Endothelial cell of umbilical vein (primary cell): ENCODE data around the gene SYNM. TPM values are rescaled to one million over a fixed set of nuclear protein-coding genes. Genes with fewer than 3 reads are reported as not detected.
A peak's percentile ranks its signal among the peaks of the same experiment; 100 is the strongest.

Experiments
- BruUV-seq: library from RNA; stranded (reverse); fragments of 400-500 nt; replicated peaks from 2 replicates; lab custom pipeline; 2021; lab: Mats Ljungman, UMichigan
- CTCF ChIA-PET: fragments of 300-600, 350-600 bp; sonication (Branson Sonifier 250); formaldehyde crosslinking; loops from one replicate; lab custom pipeline; 2021; ENCODE audit warnings: antibody characterized with exemption, inconsistent platforms; lab: Charles Lee
- POLR2A ChIA-PET: fragments of 300-600, 350-600 bp; sonication (Branson Sonifier 250); formaldehyde crosslinking; loops from one replicate; lab custom pipeline; 2021; ENCODE audit warnings: antibody characterized with exemption, inconsistent platforms; lab: Charles Lee
- DNase-seq: peaks from one replicate; pipeline ENCODE4 v3.0.0-alpha.2; 2011; ENCODE audit warnings: low read depth, low spot score
- FAIRE-seq: peaks from 2 replicates; lab custom pipeline; 2011; peaks lifted over from hg19 to GRCh38; lab: Jason Lieb, UNC
- H2AFZ ChIP-seq: 2 replicates; pipeline ENCODE4 v1.6.0; 2012; ENCODE audit warnings: low read depth, low read length, control low read depth, inconsistent platforms
- H3K27ac ChIP-seq: 2 replicates; pipeline ENCODE4 v1.5.1; 2011; ENCODE audit warnings: low read depth, mild to moderate bottlenecking, control low read depth, low read length, moderate library complexity; ENCODE audit not compliant: insufficient read depth
- H3K27me3 ChIP-seq, 2 experiments: 2 replicates each; pipeline versions ENCODE4 v1.6.0 to v1.6.1; 2011; ENCODE audit warnings: low read length in 2 of 2, mixed read lengths in 1 of 2; ENCODE audit not compliant: control insufficient read depth in 2 of 2, insufficient read depth in 2 of 2
- H3K36me3 ChIP-seq, 2 experiments: 2 replicates in 1 of 2; 3 replicates in 1 of 2; pipeline ENCODE4 v1.5.1; 2011; ENCODE audit warnings: low read length in 2 of 2, mild to moderate bottlenecking in 1 of 2, moderate library complexity in 1 of 2; ENCODE audit not compliant: control insufficient read depth in 2 of 2, insufficient read depth in 2 of 2; ENCODE audit errors: extremely low read depth in 1 of 2
- H3K4me1 ChIP-seq: 3 replicates; pipeline ENCODE4 v1.5.1; 2011; ENCODE audit warnings: mild to moderate bottlenecking, low read length; ENCODE audit not compliant: control insufficient read depth, insufficient read depth; ENCODE audit errors: extremely low read depth
- H3K4me2 ChIP-seq: 2 replicates; pipeline ENCODE4 v1.6.1; 2011; ENCODE audit warnings: low read length, control low read depth, mixed read lengths; ENCODE audit not compliant: insufficient read depth
- H3K4me3 ChIP-seq, 3 experiments: fragments of 200-600 bp in 1 of 3; sonication (generic), shearing (Covaris generic) in 1 of 3; replicated peaks in 1 of 3; 2 replicates each; pipeline ENCODE4 v1.5.1; 2011 to 2016; ENCODE audit warnings: control low read depth in 3 of 3, low read length in 3 of 3, mild to moderate bottlenecking in 2 of 3, inconsistent platforms in 1 of 3, low read depth in 1 of 3, moderate library complexity in 1 of 3; ENCODE audit not compliant: insufficient read depth in 1 of 3
- H3K79me2 ChIP-seq: 2 replicates; pipeline ENCODE4 v1.6.0; 2012; ENCODE audit warnings: low read length, inconsistent platforms; ENCODE audit not compliant: control insufficient read depth, insufficient read depth
- H3K9ac ChIP-seq: replicated peaks from 2 replicates; pipeline ENCODE3; 2011; ENCODE audit warnings: low read length, control low read depth; ENCODE audit not compliant: insufficient read depth; ENCODE audit errors: extremely low read depth
- H3K9me1 ChIP-seq: replicated peaks from 3 replicates; pipeline ENCODE4 v1.6.0; 2011; ENCODE audit warnings: mild to moderate bottlenecking, low read length; ENCODE audit not compliant: control insufficient read depth, insufficient read depth; ENCODE audit errors: extremely low read depth
- H3K9me3 ChIP-seq: replicated peaks from 2 replicates; pipeline ENCODE4 v1.5.1; 2012; ENCODE audit warnings: low read length, inconsistent platforms; ENCODE audit not compliant: control insufficient read depth, insufficient read depth
- H4K20me1 ChIP-seq: replicated peaks from 2 replicates; pipeline ENCODE3; 2011; ENCODE audit warnings: mild to moderate bottlenecking, low read length; ENCODE audit not compliant: control insufficient read depth, insufficient read depth; ENCODE audit errors: extremely low read depth
- CTCF ChIP-seq, 2 donors: IDR thresholded peaks; 1 replicate in 1 of 2; 2 replicates in 1 of 2; pipeline ENCODE4 v1.5.1; 2011; ENCODE audit warnings: low read length in 2 of 2, mild to moderate bottlenecking in 2 of 2, moderate library complexity in 2 of 2, control low read depth in 1 of 2, inconsistent platforms in 1 of 2, low read depth in 1 of 2; ENCODE audit not compliant: insufficient read depth in 1 of 2; ENCODE audit errors: extremely low read depth in 1 of 2
- EZH2 ChIP-seq: IDR thresholded peaks from 2 replicates; pipeline ENCODE4 v1.6.1; 2012; ENCODE audit warnings: borderline replicate concordance, low read depth, mild to moderate bottlenecking, moderate library complexity, low read length, inconsistent platforms; ENCODE audit not compliant: severe bottlenecking
- FOS ChIP-seq: IDR thresholded peaks from 2 replicates; pipeline ENCODE4 v1.6.1; 2011; ENCODE audit warnings: mild to moderate bottlenecking, low read length, moderate library complexity, borderline replicate concordance; ENCODE audit not compliant: insufficient read depth
- GATA2 ChIP-seq: IDR thresholded peaks from 2 replicates; pipeline ENCODE4 v1.7.0; 2011; ENCODE audit warnings: low read depth, mild to moderate bottlenecking, moderate library complexity, mixed read lengths, low read length; ENCODE audit not compliant: insufficient read length, insufficient read depth
- JUN ChIP-seq: IDR thresholded peaks from 2 replicates; pipeline ENCODE4 v1.6.1; 2011; ENCODE audit warnings: borderline replicate concordance, low read depth; ENCODE audit not compliant: insufficient read length, insufficient read depth
- MAX ChIP-seq: IDR thresholded peaks from 2 replicates; pipeline ENCODE4 v1.6.1; 2011; ENCODE audit not compliant: insufficient read depth, insufficient read length
- MYC ChIP-seq: IDR thresholded peaks from one replicate; pipeline ENCODE4 v1.6.1; 2011; ENCODE audit warnings: mild to moderate bottlenecking, low read depth, low read length
- POLR2A ChIP-seq: IDR thresholded peaks from 2 replicates; pipeline ENCODE4 v1.6.1; 2012; ENCODE audit warnings: low read depth, mild to moderate bottlenecking, control low read depth, low read length
- POLR2AphosphoS5 ChIP-seq: IDR thresholded peaks from 2 replicates; pipeline ENCODE4 v1.6.1; 2012; ENCODE audit warnings: low read depth, mild to moderate bottlenecking, control low read depth, low read length, moderate library complexity; ENCODE audit not compliant: insufficient read depth
- dilution Hi-C: fragments of 300-500 bp; cut with MboI; formaldehyde crosslinking; loops from one replicate; pipeline ENCODE4 v1.15.0; 2019; ENCODE audit warnings: low sequenced_read_pairs; ENCODE audit not compliant: extremely low pct_ligation_motif_present
- intact Hi-C: fragments of 100-400 bp; cut with micrococcal nuclease; formaldehyde crosslinking; loops from one replicate; pipeline ENCODE4 v1.10.0; 2022
- polyA plus RNA-seq, 4 experiments: library from polyadenylated mRNA; depleted of rRNA in 3 of 4; stranded (reverse) in 3 of 4; unstranded in 1 of 4; fragments of >200 nt; gene quantifications; 2 replicates each; pipeline versions ENCODE4 v1.2.1 to v1.2.3, GENCODE V29; 2011 to 2012; ENCODE audit warnings: missing spikeins in 1 of 4
- total RNA-seq: library from RNA; stranded (reverse); gene quantifications from 2 replicates; pipeline ENCODE4 v1.2.3, GENCODE V29; 2021

SYNM gene
- total and polyA plus RNA-seq, 2 donors (not counting 3 experiments of a cell fraction or from before 2014, with no cell fraction given): 3.7 to 10.2 TPM

- BruUV-seq: no TSS peak
Measured at GRCh38 chr15:99165020-99165790, 60.3 kb downstream of the SYNM start.

GRCh38 chr15:99165956-99166689, 61.2 kb downstream of the SYNM start:
- H3K4me2 ChIP-seq: no peak overlapping the region
- peak; percentile 70 for FAIRE-seq
- H4K20me1 ChIP-seq: no peaks in the 10 kb centered on the region
- BruUV-seq: no TSS peak
- no peaks in the 10 kb centered on the region for H3K9me1 ChIP-seq
- peak; percentile 42 for DNase-seq
- CTCF ChIA-PET: interaction anchor here (1.0 to 1.2 kb wide), 2 partner anchors 61 to 66 kb away, joined by 4 to 5 read pairs; no protein-coding TSS in a partner anchor
- no peaks in the 10 kb centered on the region for H3K79me2 ChIP-seq
- peak overlapping the region; percentile 4 for H3K27ac ChIP-seq
- peaks cover 13% of the 10 kb centered on the region for H3K4me1 ChIP-seq
- H3K9ac ChIP-seq: no peak overlapping the region
- H3K9me3 ChIP-seq: no peaks in the 10 kb centered on the region
- H3K27me3 ChIP-seq: no peaks in the 10 kb centered on the region
- intact Hi-C loops (loop anchor here (2.0 kb wide), 2 partner anchors 43 to 47 kb away; no protein-coding TSS in a partner anchor), dilution Hi-C loops (no loop called here)
- peak overlapping the region; percentile 4 for H2AFZ ChIP-seq
- H3K4me3 ChIP-seq: no peak overlapping the region
- TF ChIP-seq JUN (no peak), POLR2A (no peak), CTCF (IDR thresholded peaks at IDR 0.05; ENCODE audit: extremely low read depth in 1 of 2, insufficient read depth in 1 of 2, low read depth in 1 of 2, low read length in 2 of 2) (no peak), GATA2 (no peak), EZH2 (no peak), POLR2AphosphoS5 (no peak), MAX (no peak), FOS (no peak), MYC (no peak)
- no peaks in the 10 kb centered on the region for H3K36me3 ChIP-seq
- POLR2A ChIA-PET: no interaction called here

More at GRCh38 chr15:99165020-99165790, 60.3 kb downstream of the SYNM start:
- Histone ChIP-seq H2AFZ (no peak overlapping the region), H3K4me2 (no peak overlapping the region), H3K27me3 (no peaks in the 10 kb centered on the region), H3K9me1 (no peaks in the 10 kb centered on the region), H3K9me3 (no peaks in the 10 kb centered on the region), H4K20me1 (no peaks in the 10 kb centered on the region), H3K4me1 (peaks cover 13% of the 10 kb centered on the region), H3K27ac (no peak overlapping the region), H3K4me3 (no peak overlapping the region), H3K79me2 (no peaks in the 10 kb centered on the region), H3K36me3 (no peaks in the 10 kb centered on the region), H3K9ac (no peak overlapping the region)
- intact Hi-C loops: no loop called here
- no peak for DNase-seq
- ChIA-PET POLR2A (no interaction called here), CTCF (interaction anchor here (1.0 to 1.2 kb wide), 3 partner anchors 16 to 65 kb away, joined by 4 to 5 read pairs (median 4); no protein-coding TSS in a partner anchor)
- FAIRE-seq: no peak
- dilution Hi-C loops: no loop called here
- TF ChIP-seq POLR2A (no peak), MAX (no peak), POLR2AphosphoS5 (no peak)
